Subcutaneous abdominal adipose tissue (tissue), 5 donors: ENCODE measurements around the gene CMKLR1.

ENCODE experiments used
- H3K27ac ChIP-seq: one replicate; pipeline ENCODE4 v1.7.0; 2013; ENCODE audit warnings: low read depth, mild to moderate bottlenecking, inconsistent platforms, low read length, moderate library complexity
- H3K27me3 ChIP-seq, 5 donors: one replicate each; pipeline ENCODE4 v1.7.0; 2013; ENCODE audit warnings: low read length in 5 of 5, inconsistent platforms in 1 of 5; ENCODE audit not compliant: control insufficient read depth in 5 of 5, insufficient read depth in 4 of 5
- H3K36me3 ChIP-seq, 5 donors: one replicate each; pipeline ENCODE4 v1.7.0; 2013; ENCODE audit warnings: low read length in 5 of 5; ENCODE audit not compliant: control insufficient read depth in 5 of 5, insufficient read depth in 5 of 5
- H3K4me1 ChIP-seq, 5 donors: one replicate each; pipeline ENCODE4 v1.7.0; 2013; ENCODE audit warnings: low read length in 5 of 5, mild to moderate bottlenecking in 3 of 5, moderate library complexity in 1 of 5; ENCODE audit not compliant: control insufficient read depth in 5 of 5, insufficient read depth in 5 of 5
- H3K4me3 ChIP-seq, 5 donors: one replicate each; pipeline ENCODE4 v1.7.0; 2013; ENCODE audit warnings: low read length in 5 of 5, low read depth in 1 of 5
- H3K9ac ChIP-seq, 5 donors: one replicate each; pipeline ENCODE4 v1.7.0; 2013; ENCODE audit warnings: low read length in 5 of 5, mild to moderate bottlenecking in 4 of 5, moderate library complexity in 3 of 5
- H3K9me3 ChIP-seq, 5 donors: one replicate each; pipeline ENCODE4 v1.7.0; 2013; ENCODE audit warnings: low read length in 5 of 5; ENCODE audit not compliant: control insufficient read depth in 5 of 5
- donor health status: healthy.
- donor health status: healthy.
- donor health status: healthy.
- donor health status: healthy.
- donor health status: healthy.

The CMKLR1 gene

DNA sequence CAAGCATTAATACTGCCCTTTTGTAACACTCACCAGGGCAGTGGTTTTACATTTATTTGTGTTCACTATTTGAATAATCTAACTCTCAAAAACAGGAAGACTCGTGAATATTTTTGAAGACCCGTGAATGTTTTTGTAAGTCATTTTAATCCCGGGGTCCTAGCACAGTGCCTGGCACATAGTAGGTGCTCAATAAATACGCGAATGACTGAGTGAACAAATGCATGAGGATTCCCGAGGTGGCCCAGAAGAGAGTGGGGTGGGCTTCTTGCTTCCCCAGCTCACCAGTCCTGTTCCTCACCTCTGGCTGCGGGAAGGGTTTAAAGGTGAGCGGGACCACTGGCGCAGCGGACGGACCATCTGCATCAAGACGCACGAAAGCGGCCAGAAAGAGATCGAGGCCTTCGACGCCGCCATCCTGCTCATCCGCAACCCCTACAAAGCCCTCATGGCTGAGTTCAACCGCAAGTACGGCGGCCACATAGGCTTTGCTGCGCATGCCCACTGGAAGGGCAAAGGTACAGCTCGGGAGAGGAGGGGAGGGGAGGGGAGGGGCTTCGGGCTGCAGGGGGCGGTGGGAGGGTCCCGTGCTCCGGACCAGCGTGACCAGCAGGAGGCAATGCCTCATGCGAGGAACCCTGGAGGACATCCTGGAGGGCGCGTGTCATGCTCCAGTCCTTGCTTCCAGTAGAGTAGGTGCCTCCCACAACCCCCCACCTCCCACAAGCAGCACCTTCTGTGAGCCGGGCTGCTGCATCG, 98.9 kb downstream of the CMKLR1 start:
- no peak overlapping the region for H3K9ac ChIP-seq
- H3K4me3 ChIP-seq = no peak overlapping the region
- H3K9me3 ChIP-seq = peaks cover 3 to 8% (median 6%) of the 10 kb centered on the region in 5 donors
- no peaks in the 10 kb centered on the region for H3K4me1 ChIP-seq
- H3K36me3 ChIP-seq = no peaks in the 10 kb centered on the region
- H3K27me3 ChIP-seq = peaks cover 0 to 17% (median 8%) of the 10 kb centered on the region in 5 donors
- H3K27ac ChIP-seq = no peak overlapping the region

DNA sequence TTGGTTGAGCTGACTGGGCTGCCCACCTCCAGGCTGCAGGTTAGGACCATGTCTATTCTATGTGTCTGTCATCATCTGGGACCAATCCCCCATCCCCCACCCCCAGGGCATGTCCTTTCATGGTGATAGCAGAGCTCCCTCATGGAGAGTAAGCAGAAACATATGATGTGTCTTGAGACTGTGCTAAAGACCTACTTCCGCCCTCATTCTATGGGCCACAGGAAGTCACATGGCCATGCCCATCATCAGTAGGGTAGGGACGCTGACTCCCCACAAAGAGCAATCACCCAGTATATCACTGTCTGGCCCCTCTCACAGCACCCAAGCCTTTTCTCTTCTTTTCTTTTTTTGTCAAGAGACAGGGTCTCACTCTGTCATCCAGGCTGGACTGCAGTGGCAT, 99.7 kb downstream of the CMKLR1 start:
- Histone ChIP-seq H3K27ac (no peak overlapping the region), H3K9ac (no peak overlapping the region), H3K4me1 (no peaks in the 10 kb centered on the region), H3K27me3 (peaks cover 0 to 17% (median 8%) of the 10 kb centered on the region in 5 donors), H3K36me3 (no peaks in the 10 kb centered on the region), H3K9me3 (peaks cover 3 to 8% (median 6%) of the 10 kb centered on the region in 5 donors), H3K4me3 (no peak overlapping the region)

- Histone ChIP-seq H3K4me1 (no peaks in the 10 kb centered on the region), H3K9me3 (peaks cover 3 to 8% (median 6%) of the 10 kb centered on the region in 5 donors), H3K4me3 (no peak overlapping the region), H3K27ac (no peak overlapping the region), H3K27me3 (peaks cover 0 to 17% (median 8%) of the 10 kb centered on the region in 5 donors), H3K9ac (no peak overlapping the region), H3K36me3 (no peaks in the 10 kb centered on the region)
Observed at GRCh38 chr12:108238474-108238873, 100.6 kb downstream of the CMKLR1 start.
